ENCODE results near the gene PRKCE.

GRCh38 chr2:45614871-45615415 is 36.5 kb upstream of the PRKCE start:
- TF ChIP-seq CTCF (IDR thresholded peaks at IDR 0.05; ENCODE audit: poor library complexity), result no peak
- no peak for TF ChIP-seq EZH2phosphoT487 (IDR thresholded peaks at IDR 0.05; ENCODE audit: low read depth, severe bottlenecking, unreplicated experiment)
- TF ChIP-seq EZH2 (IDR thresholded peaks at IDR 0.05; ENCODE audit: borderline replicate concordance), result no peak
